SK-N-SH (cell line): ENCODE data around the gene LHX4. TPM values are rescaled to one million over a fixed set of nuclear protein-coding genes. Genes with fewer than 3 reads are reported as not detected.

Experiments used
- CTCF ChIA-PET: fragments of 300-600, 350-600 bp; formaldehyde crosslinking; extraction: SDS; loops from one replicate; lab custom pipeline; 2021; lab: Yijun Ruan, JAX
- POLR2A ChIA-PET: fragments of 350-600 bp; sonication (Branson Sonifier 250); formaldehyde crosslinking; extraction: SDS; loops from one replicate; lab custom pipeline; 2020; ENCODE audit warnings: antibody characterized with exemption, inconsistent platforms; lab: Yijun Ruan, JAX
- DNase-seq: peaks from one replicate; pipeline ENCODE4 v3.0.0; 2012
- H2AFZ ChIP-seq: fragments of 200-600 bp; sonication (generic); 2 replicates; pipeline ENCODE4 v1.8.1; 2016; ENCODE audit warnings: antibody characterized with exemption, mild to moderate bottlenecking, low read depth
- H3F3A ChIP-seq: fragments of 200-600 bp; sonication (generic); replicated peaks from 2 replicates; pipeline ENCODE3; 2016; ENCODE audit warnings: antibody characterized with exemption, mild to moderate bottlenecking; ENCODE audit not compliant: insufficient read depth
- H3K27ac ChIP-seq, 2 experiments: fragments of 200-500 bp in 1 of 2; fragments of 200-600 bp in 1 of 2; sonication (Bioruptor generic) in 1 of 2; sonication (generic), shearing (Covaris generic) in 1 of 2; 2 replicates each; pipeline versions ENCODE4 v1.5.1 to v1.6.1; 2014 to 2016; ENCODE audit warnings: low read depth in 2 of 2, inconsistent platforms in 1 of 2, low read length in 1 of 2, mild to moderate bottlenecking in 1 of 2, mixed read lengths in 1 of 2
- H3K27me3 ChIP-seq: fragments of 200-600 bp; sonication (generic), shearing (Covaris generic); 2 replicates; pipeline ENCODE4 v1.6.1; 2016; ENCODE audit warnings: mixed run types; ENCODE audit not compliant: insufficient read depth
- H3K36me3 ChIP-seq, 2 experiments: fragments of 200-500 bp in 1 of 2; fragments of 200-600 bp in 1 of 2; sonication (Bioruptor generic) in 1 of 2; sonication (generic) in 1 of 2; replicated peaks in 1 of 2; 2 replicates each; pipeline versions ENCODE3 to v1.5.1; 2014 to 2016; ENCODE audit warnings: low read length in 1 of 2, mild to moderate bottlenecking in 1 of 2; ENCODE audit not compliant: insufficient read depth in 2 of 2, control insufficient read depth in 1 of 2
- H3K4me1 ChIP-seq, 2 experiments: fragments of 200-500 bp in 1 of 2; fragments of 200-600 bp in 1 of 2; sonication (Bioruptor generic) in 1 of 2; sonication (generic), shearing (Covaris generic) in 1 of 2; 2 replicates each; pipeline versions ENCODE4 v1.5.1 to v1.6.1; 2014 to 2016; ENCODE audit warnings: low read depth in 1 of 2, low read length in 1 of 2, mixed run types in 1 of 2; ENCODE audit not compliant: insufficient read depth in 2 of 2, control insufficient read depth in 1 of 2
- H3K4me2 ChIP-seq: fragments of 200-600 bp; sonication (generic), shearing (Covaris generic); 2 replicates; pipeline ENCODE4 v1.6.1; 2017; ENCODE audit warnings: mixed run types
- H3K4me3 ChIP-seq, 2 experiments: fragments of 200-500 bp in 1 of 2; fragments of 200-600 bp in 1 of 2; sonication (Bioruptor generic) in 1 of 2; sonication (generic), shearing (Covaris generic) in 1 of 2; 2 replicates each; pipeline versions ENCODE4 v1.5.1 to v1.8.1; 2014 to 2016; ENCODE audit warnings: low read depth in 2 of 2, inconsistent platforms in 1 of 2, low read length in 1 of 2, mild to moderate bottlenecking in 1 of 2, mixed read lengths in 1 of 2, moderate library complexity in 1 of 2
- H3K79me2 ChIP-seq: fragments of 200-600 bp; sonication (generic); 2 replicates; pipeline ENCODE4 v1.8.1; 2017; ENCODE audit warnings: mild to moderate bottlenecking; ENCODE audit not compliant: insufficient read depth
- H3K9ac ChIP-seq: fragments of 200-600 bp; sonication (generic); 2 replicates; pipeline ENCODE4 v1.6.1; 2017; ENCODE audit warnings: mixed run types
- H3K9me2 ChIP-seq: fragments of 200-600 bp; sonication (generic); 2 replicates; pipeline ENCODE4 v1.6.1; 2017; ENCODE audit warnings: mixed run types
- H3K9me3 ChIP-seq: fragments of 200-600 bp; sonication (generic); 2 replicates; pipeline ENCODE4 v1.6.1; 2017; ENCODE audit warnings: mixed run types, mild to moderate bottlenecking, moderate library complexity
- H4K20me1 ChIP-seq: fragments of 200-600 bp; sonication (generic); 2 replicates; pipeline ENCODE4 v1.6.1; 2017; ENCODE audit warnings: mild to moderate bottlenecking, mixed run types; ENCODE audit not compliant: insufficient read depth
- CHD2 ChIP-seq: fragments of 150-350 bp; IDR thresholded peaks from 2 replicates; pipeline ENCODE4 v1.6.1; 2018; ENCODE audit warnings: low read length; ENCODE audit not compliant: partially characterized antibody
- CTCF ChIP-seq: fragments of 200-600 bp; sonication (generic); IDR thresholded peaks from 2 replicates; pipeline ENCODE4 v1.6.1; 2017; ENCODE audit warnings: antibody characterized with exemption, mild to moderate bottlenecking, moderate library complexity
- EP300 ChIP-seq, 2 experiments: IDR thresholded peaks; 2 replicates each; pipeline versions ENCODE4 v1.4.0 to v1.6.1; 2012; ENCODE audit warnings: borderline replicate concordance in 1 of 2, low read depth in 1 of 2, low read length in 1 of 2
- EZH2phosphoT487 ChIP-seq: fragments of 200-600 bp; sonication (generic); IDR thresholded peaks from 2 replicates; pipeline ENCODE4 v1.6.1; 2017; ENCODE audit warnings: low read depth, mixed run types, mild to moderate bottlenecking, antibody characterized with exemption, moderate library complexity, borderline replicate concordance
- FOXJ3 ChIP-seq: sonication (generic); formaldehyde crosslinking; IDR thresholded peaks from 2 replicates; pipeline ENCODE4 v1.5.1; 2020; ENCODE audit warnings: mild to moderate bottlenecking, missing genetic modification reagents
- FOXM1 ChIP-seq: IDR thresholded peaks from 2 replicates; pipeline ENCODE4 v1.4.0; 2012; ENCODE audit warnings: low read depth, mild to moderate bottlenecking
- MXI1 ChIP-seq: IDR thresholded peaks from 2 replicates; pipeline ENCODE4 v1.6.1; 2012; ENCODE audit warnings: mild to moderate bottlenecking, low read depth, low read length, improper control_type of control experiment
- NRF1 ChIP-seq: IDR thresholded peaks from 2 replicates; pipeline ENCODE4 v1.6.1; 2012; ENCODE audit warnings: low read depth, mild to moderate bottlenecking, low read length
- REST ChIP-seq: IDR thresholded peaks from 2 replicates; pipeline ENCODE4 v1.6.1; 2012; ENCODE audit warnings: mild to moderate bottlenecking, low read depth, low read length, moderate library complexity
- RFX5 ChIP-seq: IDR thresholded peaks from 2 replicates; pipeline ENCODE4 v1.6.1; 2012; ENCODE audit warnings: mild to moderate bottlenecking, improper control_type of control experiment, low read length
- SIN3A ChIP-seq: IDR thresholded peaks from 2 replicates; pipeline ENCODE4 v1.6.1; 2012; ENCODE audit warnings: low read depth, mild to moderate bottlenecking, low read length, moderate library complexity, borderline replicate concordance
- TAF1 ChIP-seq: IDR thresholded peaks from 2 replicates; pipeline ENCODE4 v1.6.1; 2012; ENCODE audit warnings: low read depth, mild to moderate bottlenecking, low read length, moderate library complexity, borderline replicate concordance
- TCF12 ChIP-seq: IDR thresholded peaks from 2 replicates; pipeline ENCODE4 v1.4.0; 2012
- WGBS: methylation state at CpG from one replicate; pipeline ENCODE4 v1.1.6; 2017; ENCODE audit warnings: low lambda C conversion rate; 5-methylcytosine and 5-hydroxymethylcytosine counted together
- polyA plus RNA-seq, 3 experiments: library from polyadenylated mRNA; depleted of rRNA; stranded (reverse); fragments of >200 nt; gene quantifications; 2 replicates each; pipeline ENCODE4 v1.2.3, GENCODE V29; 2012
- TF ChIP-seq, protein P1 (sequence below): IDR thresholded peaks from 2 replicates; pipeline ENCODE4 v1.4.0; 2012; ENCODE audit warnings: low read depth
- TF ChIP-seq, protein P2 (sequence below): IDR thresholded peaks from 2 replicates; pipeline ENCODE4 v1.4.0; 2012; ENCODE audit warnings: low read depth, borderline replicate concordance
- TF ChIP-seq, protein P3 (sequence below): fragments of 150-350 bp; IDR thresholded peaks from 2 replicates; pipeline ENCODE4 v1.6.1; 2017; ENCODE audit warnings: antibody characterized with exemption, low read length, low read depth, borderline replicate concordance

Gene LHX4
- polyA plus RNA-seq, 1 of the 3 experiments (the other 2 are of a cell fraction): not detected

- TF ChIP-seq FOXM1 (no peak), EP300 (IDR thresholded peaks at IDR 0.05; ENCODE audit: borderline replicate concordance in 1 of 2, low read depth in 1 of 2, low read length in 1 of 2) (no peak), CTCF (no peak)
Measured at GRCh38 chr1:180227861-180228647, 2.0 kb upstream of the LHX4 start (continued).

GRCh38 chr1:180228648-180229482 lies 1.2 kb upstream of the LHX4 start:
- no peaks in the 10 kb centered on the region for H3K36me3 ChIP-seq
- H3K9me2 ChIP-seq: no peaks in the 10 kb centered on the region
- H3K4me1 ChIP-seq: peaks cover 0 to 18% of the 10 kb centered on the region in 2 experiments; a peak in 1 of 4 replicates
- TF ChIP-seq, protein P1, sequence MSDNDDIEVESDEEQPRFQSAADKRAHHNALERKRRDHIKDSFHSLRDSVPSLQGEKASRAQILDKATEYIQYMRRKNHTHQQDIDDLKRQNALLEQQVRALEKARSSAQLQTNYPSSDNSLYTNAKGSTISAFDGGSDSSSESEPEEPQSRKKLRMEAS: no peak
- TF ChIP-seq REST (no peak), EZH2phosphoT487 (no peak), TAF1 (no peak), FOXJ3 (CRISPR knock-in tag) (no peak), TCF12 (no peak), SIN3A (no peak), RFX5 (no peak), NRF1 (no peak), CHD2 (no peak), MXI1 (no peak)
- TF ChIP-seq, protein P2, sequence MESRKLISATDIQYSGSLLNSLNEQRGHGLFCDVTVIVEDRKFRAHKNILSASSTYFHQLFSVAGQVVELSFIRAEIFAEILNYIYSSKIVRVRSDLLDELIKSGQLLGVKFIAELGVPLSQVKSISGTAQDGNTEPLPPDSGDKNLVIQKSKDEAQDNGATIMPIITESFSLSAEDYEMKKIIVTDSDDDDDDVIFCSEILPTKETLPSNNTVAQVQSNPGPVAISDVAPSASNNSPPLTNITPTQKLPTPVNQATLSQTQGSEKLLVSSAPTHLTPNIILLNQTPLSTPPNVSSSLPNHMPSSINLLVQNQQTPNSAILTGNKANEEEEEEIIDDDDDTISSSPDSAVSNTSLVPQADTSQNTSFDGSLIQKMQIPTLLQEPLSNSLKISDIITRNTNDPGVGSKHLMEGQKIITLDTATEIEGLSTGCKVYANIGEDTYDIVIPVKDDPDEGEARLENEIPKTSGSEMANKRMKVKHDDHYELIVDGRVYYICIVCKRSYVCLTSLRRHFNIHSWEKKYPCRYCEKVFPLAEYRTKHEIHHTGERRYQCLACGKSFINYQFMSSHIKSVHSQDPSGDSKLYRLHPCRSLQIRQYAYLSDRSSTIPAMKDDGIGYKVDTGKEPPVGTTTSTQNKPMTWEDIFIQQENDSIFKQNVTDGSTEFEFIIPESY: no peak
- TF ChIP-seq, protein P3, sequence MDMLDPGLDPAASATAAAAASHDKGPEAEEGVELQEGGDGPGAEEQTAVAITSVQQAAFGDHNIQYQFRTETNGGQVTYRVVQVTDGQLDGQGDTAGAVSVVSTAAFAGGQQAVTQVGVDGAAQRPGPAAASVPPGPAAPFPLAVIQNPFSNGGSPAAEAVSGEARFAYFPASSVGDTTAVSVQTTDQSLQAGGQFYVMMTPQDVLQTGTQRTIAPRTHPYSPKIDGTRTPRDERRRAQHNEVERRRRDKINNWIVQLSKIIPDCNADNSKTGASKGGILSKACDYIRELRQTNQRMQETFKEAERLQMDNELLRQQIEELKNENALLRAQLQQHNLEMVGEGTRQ: no peak
- peak; percentile 75 for DNase-seq
- POLR2A ChIA-PET: no interaction called here
- peaks cover 8% of the 10 kb centered on the region for H3F3A ChIP-seq
- H2AFZ ChIP-seq: peak overlapping the region; percentile 82
- CTCF ChIA-PET: no interaction called here
- peak overlapping the region; percentile 50 to 56 for H3K4me3 ChIP-seq
- peaks cover 7% of the 10 kb centered on the region for H4K20me1 ChIP-seq
- no peak overlapping the region for H3K27ac ChIP-seq
- H3K9ac ChIP-seq: no peak overlapping the region
- H3K79me2 ChIP-seq: no peaks in the 10 kb centered on the region
- WGBS: 9% methylated on average over 23 of the region's 57 CpGs
- H3K4me2 ChIP-seq: peak overlapping the region; percentile 90
- peaks cover 89% of the 10 kb centered on the region for H3K27me3 ChIP-seq
- H3K9me3 ChIP-seq: no peaks in the 10 kb centered on the region
